Aorta (tissue), 5 donors: ENCODE measurements around the gene MAPK11. TPM values are rescaled to one million over a fixed set of nuclear protein-coding genes. Genes with fewer than 3 reads are reported as not detected.
A peak's percentile ranks its signal among the peaks of the same experiment; 100 is the strongest.

Experiments used
- ATAC-seq: fragments of 200-7000 bp; cut with Tn5 transposase; one replicate; pipeline ENCODE4 v1.9.1; 2022; ENCODE audit warnings: moderate library complexity; ENCODE audit not compliant: low FRiP score
- DNase-seq, 2 donors: peaks; one replicate each; pipeline ENCODE4 v3.0.0-alpha.2; 2020
- H3K27ac ChIP-seq, 2 donors: one replicate each; pipeline ENCODE4 v1.5.1; 2013; ENCODE audit warnings: low read length in 2 of 2, mild to moderate bottlenecking in 2 of 2, moderate library complexity in 2 of 2, control low read depth in 1 of 2, inconsistent platforms in 1 of 2, low read depth in 1 of 2
- H3K27me3 ChIP-seq, 2 donors: one replicate each; pipeline ENCODE4 v1.6.1; 2013; ENCODE audit warnings: control low read depth in 1 of 2, low read length in 1 of 2, mild to moderate bottlenecking in 1 of 2, moderate library complexity in 1 of 2; ENCODE audit not compliant: insufficient read depth in 2 of 2, control insufficient read depth in 1 of 2
- H3K36me3 ChIP-seq, 2 donors: one replicate each; pipeline ENCODE4 v1.6.1; 2013; ENCODE audit warnings: control low read depth in 1 of 2, low read length in 1 of 2, mild to moderate bottlenecking in 1 of 2; ENCODE audit not compliant: insufficient read depth in 2 of 2, control insufficient read depth in 1 of 2
- H3K4me1 ChIP-seq, 2 donors: one replicate each; pipeline ENCODE4 v1.6.1; 2013; ENCODE audit warnings: low read length in 2 of 2, control low read depth in 1 of 2, mild to moderate bottlenecking in 1 of 2, moderate library complexity in 1 of 2; ENCODE audit not compliant: insufficient read depth in 2 of 2, control insufficient read depth in 1 of 2
- H3K4me3 ChIP-seq, 2 donors: one replicate each; pipeline ENCODE4 v1.5.1; 2013; ENCODE audit warnings: low read length in 2 of 2, control low read depth in 1 of 2, mild to moderate bottlenecking in 1 of 2
- H3K9me3 ChIP-seq: one replicate; pipeline ENCODE4 v1.6.1; 2013; ENCODE audit warnings: mild to moderate bottlenecking, low read length; ENCODE audit not compliant: control insufficient read depth
- WGBS, 2 donors: extraction: QIAGEN DNeasy Blood & Tissue Kit; methylation state at CpG; one replicate each; pipeline ENCODE4 v1.1.7; 2013; 5-methylcytosine and 5-hydroxymethylcytosine counted together
- intact Hi-C, 2 donors: fragments of 100-400 bp; cut with DNase I; formaldehyde crosslinking; loops; one replicate each; pipeline versions ENCODE4 v1.14.2 to v1.15.0; 2022
- long read RNA-seq, 2 donors: library from polyadenylated mRNA; unstranded; transcript quantifications; one replicate each; pipeline ENCODE4 v2.0.0, GENCODE V29; 2020 to 2021
- polyA plus RNA-seq, 2 donors: library from polyadenylated mRNA; stranded (reverse); fragments of 200-250 nt; gene quantifications; one replicate each; pipeline ENCODE4 v1.2.3, GENCODE V29; 2013
- total RNA-seq, 2 donors: library from RNA; stranded (reverse); fragmentation: NEBNext Ultra II Directional; extraction: Animal tissue kit (Norgen Biotek cat#: 25700); gene quantifications; one replicate each; pipeline ENCODE4 v1.2.1, GENCODE V29; 2021
- donor health status: healthy with polysubstance abuse.
- donor health status: Bipolar disorder and iron deficiency.
- donor health status: DM: no; HTN: no; CAD: no.
- donor health status: DM: no; HTN: no; CAD: no.
- donor health status: DM: yes; HTN: yes; CAD: no.

Gene MAPK11
- 10 to 100 TPM; 10.7 to 23.2 TPM for total RNA-seq
- polyA plus RNA-seq, result 10 to 100 TPM in 1 of 2 donors, under 1 TPM in 1; 0.13 to 14.9 TPM
- long read RNA-seq, donor 1, partial matches to known transcripts, result 0 of 2 reads
- long read RNA-seq, donor 1, other reads (novel, unspliced or antisense), result 2 of 2 reads
- long read RNA-seq, donor 2, partial matches to known transcripts, result 0 of 4 reads
- long read RNA-seq, donor 2, other reads (novel, unspliced or antisense), result 4 of 4 reads

GRCh38 chr22:50269970-50270665, at the start of gene MAPK11:
Gene MAPK11, minus strand, starts transcription at chr22:50270380. Its CDS starts 88 bp downstream, at chr22:50270292.
- ATAC-seq, result peak; percentile 51
- intact Hi-C loops, result no loop called here
- 0 to 1% methylated on average over 34 to 92 of the region's 92 CpGs for WGBS, 2 donors

GRCh38 chr22:50319503-50319951, 49.3 kb upstream of the MAPK11 start:
- intact Hi-C loops, result no loop called here
- no peaks in the 10 kb centered on the region for H3K36me3 ChIP-seq
- H3K27ac ChIP-seq, result no peak overlapping the region
- H3K9me3 ChIP-seq, result no peaks in the 10 kb centered on the region
- H3K4me1 ChIP-seq, result no peaks in the 10 kb centered on the region
- no peaks in the 10 kb centered on the region for H3K27me3 ChIP-seq
- 93% methylated on average over 15 of the region's 15 CpGs for WGBS, 2 donors
- ATAC-seq (no peak), DNase-seq (no peak)
- no peak overlapping the region for H3K4me3 ChIP-seq

More at GRCh38 chr22:50269970-50270665, at the start of gene MAPK11:
- no peaks in the 10 kb centered on the region for H3K4me1 ChIP-seq
- peak in 1 of 2 donors; percentile 86 for DNase-seq
- H3K27ac ChIP-seq, result no peak within 1 kb of the TSS
- H3K27me3 ChIP-seq, result no peaks in the 10 kb centered on the region
- H3K9me3 ChIP-seq, result no peaks in the 10 kb centered on the region
- peak within 1 kb of the TSS; percentile 7 to 49 for H3K4me3 ChIP-seq
- no peaks in the 10 kb centered on the region for H3K36me3 ChIP-seq

- Histone ChIP-seq H3K27ac (no peak overlapping the region), H3K36me3 (no peaks in the 10 kb centered on the region), H3K4me3 (no peak overlapping the region), H3K27me3 (no peaks in the 10 kb centered on the region), H3K9me3 (no peaks in the 10 kb centered on the region), H3K4me1 (no peaks in the 10 kb centered on the region)
- DNase-seq (no peak), ATAC-seq (no peak)
- intact Hi-C loops, result no loop called here
- WGBS, 2 donors, result 84 to 86% methylated on average over 21 of the region's 21 CpGs
These were observed 48.7 kb upstream of the MAPK11 start for GRCh38 chr22:50318698-50319411.

- H3K9me3 ChIP-seq, result no peaks in the 10 kb centered on the region
- WGBS, 2 donors, result 86 to 87% methylated on average over 7 of the region's 7 CpGs
- ATAC-seq, result no peak
- no peak overlapping the region for H3K27ac ChIP-seq
- no peaks in the 10 kb centered on the region for H3K36me3 ChIP-seq
- no peaks in the 10 kb centered on the region for H3K4me1 ChIP-seq
- intact Hi-C loops, result no loop called here
- DNase-seq, result no peak
- no peak overlapping the region for H3K4me3 ChIP-seq
- H3K27me3 ChIP-seq, result no peaks in the 10 kb centered on the region
These were observed 48.1 kb upstream of the MAPK11 start for GRCh38 chr22:50318356-50318697.

- intact Hi-C loops, result no loop called here
- Histone ChIP-seq H3K9me3 (no peaks in the 10 kb centered on the region), H3K27me3 (no peaks in the 10 kb centered on the region), H3K4me1 (no peaks in the 10 kb centered on the region), H3K27ac (no peak overlapping the region), H3K36me3 (no peaks in the 10 kb centered on the region), H3K4me3 (no peak overlapping the region)
- no peak for ATAC-seq
- 85 to 92% methylated on average over 7 of the region's 7 CpGs for WGBS, 2 donors
- DNase-seq, result no peak
These were observed 47.5 kb upstream of the MAPK11 start for GRCh38 chr22:50317674-50318073.

GRCh38 chr22:50317178-50317577, 47.0 kb upstream of the MAPK11 start:
- intact Hi-C loops, result no loop called here

GRCh38 chr22:50316114-50317065, 46.2 kb upstream of the MAPK11 start:
- DNase-seq, result no peak
- intact Hi-C loops, result no loop called here
- H3K9me3 ChIP-seq, result no peaks in the 10 kb centered on the region
- ATAC-seq, result no peak
- no peaks in the 10 kb centered on the region for H3K27me3 ChIP-seq
- 87 to 95% methylated on average over 26 to 34 of the region's 45 CpGs for WGBS, 2 donors
- no peaks in the 10 kb centered on the region for H3K36me3 ChIP-seq
- no peak overlapping the region for H3K4me3 ChIP-seq
- H3K27ac ChIP-seq, result no peak overlapping the region
- H3K4me1 ChIP-seq, result no peaks in the 10 kb centered on the region

More at GRCh38 chr22:50317178-50317577, 47.0 kb upstream of the MAPK11 start:
- Histone ChIP-seq H3K27ac (no peak overlapping the region), H3K36me3 (no peaks in the 10 kb centered on the region), H3K4me1 (no peaks in the 10 kb centered on the region), H3K27me3 (no peaks in the 10 kb centered on the region), H3K4me3 (no peak overlapping the region), H3K9me3 (no peaks in the 10 kb centered on the region)
- no peak for DNase-seq
- no peak for ATAC-seq
- WGBS, 2 donors, result 93 to 95% methylated on average over 9 of the region's 9 CpGs
